C4-2B (cell line): ENCODE data around the gene MYD88.

ENCODE experiments used
- H3K27ac ChIP-seq: fragments of 450-650 bp; 2 replicates; pipeline ENCODE4 v1.5.1; 2017
- CTCF ChIP-seq: fragments of 450-650 bp; conservative IDR thresholded peaks from 2 replicates; pipeline ENCODE4 v1.5.1; 2017; ENCODE audit warnings: mild to moderate bottlenecking
- ZFX ChIP-seq: fragments of 450-650 bp; IDR thresholded peaks from 2 replicates; pipeline ENCODE4 v1.6.1; 2017

The MYD88 gene

GRCh38 chr3:38138349-38139190, at the start of gene MYD88:
Gene MYD88 (plus strand): TSS chr3:38138661. CDS start chr3:38138701, 40 bp downstream.
- TF ChIP-seq ZFX (peak; percentile 51; the same call in 1 of the 2 replicates), CTCF (no peak)
- H3K27ac ChIP-seq = peak within 1 kb of the TSS; percentile 96

- no peak overlapping the region for H3K27ac ChIP-seq
- no peak for TF ChIP-seq ZFX
- no peak for TF ChIP-seq CTCF
Measured at GRCh38 chr3:38089163-38089562, 49.3 kb upstream of the MYD88 start.

- no peak overlapping the region for H3K27ac ChIP-seq
- TF ChIP-seq ZFX (no peak), CTCF (no peak)
Measured at GRCh38 chr3:38090453-38090852, 48.0 kb upstream of the MYD88 start.

- TF ChIP-seq ZFX = no peak
- no peak for TF ChIP-seq CTCF
- H3K27ac ChIP-seq = no peak overlapping the region
Measured at GRCh38 chr3:38094999-38095398, 43.5 kb upstream of the MYD88 start.

GRCh38 chr3:38095669-38096483, 42.6 kb upstream of the MYD88 start:
- no peak overlapping the region for H3K27ac ChIP-seq
- TF ChIP-seq ZFX (no peak), CTCF (no peak)

- TF ChIP-seq ZFX (no peak), CTCF (no peak)
Measured at GRCh38 chr3:38097446-38098375, 40.8 kb upstream of the MYD88 start.

More at GRCh38 chr3:38097446-38098375, 40.8 kb upstream of the MYD88 start:
- no peak overlapping the region for H3K27ac ChIP-seq
